B cell (primary cell): ENCODE results near the gene ADORA2A. TPM values are rescaled to one million over a fixed set of nuclear protein-coding genes. Genes with fewer than 3 reads are reported as not detected.

Source experiments
- ATAC-seq: fragments of 200-7000 bp; cut with Tn5 transposase; one replicate; pipeline ENCODE4 v1.10.0; 2021; ENCODE audit warnings: low read depth, mild to moderate bottlenecking, moderate number of reproducible peaks, moderate library complexity
- CTCF ChIA-PET: fragments of 350-600 bp; sonication (Branson Sonifier 250); formaldehyde crosslinking; loops from one replicate; lab custom pipeline; 2021; ENCODE audit warnings: antibody characterized with exemption, inconsistent platforms; lab: Charles Lee
- POLR2A ChIA-PET: fragments of 350-600 bp; sonication (Branson Sonifier 250); formaldehyde crosslinking; loops from one replicate; lab custom pipeline; 2021; ENCODE audit warnings: antibody characterized with exemption; lab: Charles Lee
- DNase-seq: peaks from one replicate; pipeline ENCODE4 v3.0.0; 2013
- H2AFZ ChIP-seq: 2 replicates; pipeline ENCODE4 v1.6.1; 2012; ENCODE audit warnings: mild to moderate bottlenecking, low read depth, low read length; ENCODE audit not compliant: insufficient read depth, poor library complexity, severe bottlenecking
- H3K27ac ChIP-seq, 2 donors: 1 replicate in 1 of 2; 2 replicates in 1 of 2; pipeline ENCODE4 v1.5.1; 2012 to 2013; ENCODE audit warnings: low read length in 2 of 2, mild to moderate bottlenecking in 2 of 2, moderate library complexity in 1 of 2
- H3K27me3 ChIP-seq, 4 experiments: fragments of 200-600 bp in 1 of 4; sonication (generic) in 1 of 4; replicated peaks in 1 of 4; 1 replicate in 2 of 4; 2 replicates in 2 of 4; pipeline versions ENCODE4 v1.6.1 to v1.7.0; 2013 to 2016; ENCODE audit warnings: low read length in 3 of 4, mild to moderate bottlenecking in 2 of 4, mixed read lengths in 1 of 4, moderate library complexity in 1 of 4; ENCODE audit not compliant: insufficient read depth in 4 of 4, control insufficient read depth in 3 of 4; ENCODE audit errors: control extremely low read depth in 1 of 4
- H3K36me3 ChIP-seq, 2 experiments: replicated peaks in 1 of 2; 1 replicate in 1 of 2; 2 replicates in 1 of 2; pipeline versions ENCODE4 v1.6.1 to v1.7.1; 2013; ENCODE audit warnings: low read length in 1 of 2; ENCODE audit not compliant: insufficient read depth in 2 of 2, control insufficient read depth in 1 of 2; ENCODE audit errors: control extremely low read depth in 1 of 2, extremely low read depth in 1 of 2
- H3K4me1 ChIP-seq, 2 donors: fragments of 200-600 bp in 1 of 2; sonication (generic) in 1 of 2; 1 replicate in 1 of 2; 2 replicates in 1 of 2; pipeline versions ENCODE4 v1.5.1 to v1.6.1; 2013 to 2017; ENCODE audit warnings: low read length in 2 of 2; ENCODE audit not compliant: control insufficient read depth in 2 of 2, insufficient read depth in 2 of 2
- H3K4me2 ChIP-seq: replicated peaks from 2 replicates; pipeline ENCODE3; 2012; ENCODE audit warnings: mild to moderate bottlenecking, low read depth, low read length; ENCODE audit not compliant: poor library complexity, severe bottlenecking
- H3K4me3 ChIP-seq, 5 experiments: fragments of 200-600 bp in 1 of 5; sonication (generic) in 1 of 5; 1 replicate in 3 of 5; 2 replicates in 2 of 5; pipeline versions ENCODE4 v1.5.1 to v1.7.0; 2011 to 2016; ENCODE audit warnings: low read length in 4 of 5, mild to moderate bottlenecking in 4 of 5, low read depth in 2 of 5, control low read depth in 1 of 5, moderate library complexity in 1 of 5; ENCODE audit not compliant: insufficient read depth in 1 of 5; ENCODE audit errors: control extremely low read depth in 1 of 5, extremely low read depth in 1 of 5
- H3K79me2 ChIP-seq: fragments of 200-600 bp; sonication (generic); one replicate; pipeline ENCODE4 v1.6.0; 2016; ENCODE audit warnings: low read length; ENCODE audit not compliant: control insufficient read depth, insufficient read depth
- H3K9ac ChIP-seq: fragments of 200-600 bp; sonication (generic); 2 replicates; pipeline ENCODE4 v1.6.1; 2017; ENCODE audit warnings: mild to moderate bottlenecking, low read length, moderate library complexity
- H3K9me3 ChIP-seq, 3 donors: one replicate each; pipeline versions ENCODE4 v1.6.1 to v1.7.1; 2013; ENCODE audit warnings: low read length in 2 of 3; ENCODE audit not compliant: control insufficient read depth in 2 of 3, insufficient read depth in 1 of 3; ENCODE audit errors: control extremely low read depth in 1 of 3
- H4K20me1 ChIP-seq: 2 replicates; pipeline ENCODE4 v1.6.0; 2012; ENCODE audit warnings: mild to moderate bottlenecking, low read length; ENCODE audit not compliant: insufficient read depth, control insufficient read depth, poor library complexity, severe bottlenecking
- H3K27ac Mint-ChIP-seq: one replicate; pipeline ENCODE4 v1.8.0; 2021; ENCODE audit warnings: mixed read lengths
- H3K27me3 Mint-ChIP-seq: one replicate; pipeline ENCODE4 v1.8.0; 2021; ENCODE audit warnings: mixed read lengths
- H3K4me1 Mint-ChIP-seq: one replicate; pipeline ENCODE4 v1.8.0; 2021; ENCODE audit warnings: mixed read lengths
- H3K4me3 Mint-ChIP-seq: one replicate; pipeline ENCODE4 v1.8.0; 2021; ENCODE audit warnings: mixed read lengths
- H3K9me3 Mint-ChIP-seq: one replicate; pipeline ENCODE4 v1.8.0; 2022; ENCODE audit warnings: mixed read lengths; ENCODE audit not compliant: insufficient read depth
- EZH2 ChIP-seq: IDR thresholded peaks from 2 replicates; pipeline ENCODE4 v1.6.1; 2012; ENCODE audit warnings: borderline replicate concordance, low read depth, mild to moderate bottlenecking, moderate library complexity, low read length; ENCODE audit not compliant: insufficient read depth, poor library complexity, severe bottlenecking
- WGBS: methylation state at CpG from one replicate; pipeline ENCODE4 v1.1.5; 2013; ENCODE audit warnings: missing lambda C conversion rate; ENCODE audit not compliant: insufficient coverage; 5-methylcytosine and 5-hydroxymethylcytosine counted together
- intact Hi-C: fragments of 100-400 bp; cut with micrococcal nuclease; formaldehyde crosslinking; loops from one replicate; pipeline ENCODE4 v1.10.0; 2022
- polyA plus RNA-seq: library from polyadenylated mRNA; depleted of rRNA; stranded (reverse); fragments of >200 nt; gene quantifications from 2 replicates; pipeline ENCODE4 v1.2.3, GENCODE V29; 2012
- total RNA-seq, 2 donors: library from RNA; stranded (reverse); fragments of 120-200 nt in 1 of 2; gene quantifications; 1 replicate in 1 of 2; 2 replicates in 1 of 2; pipeline versions ENCODE4 v1.2.3 to v1.2.4, GENCODE V29; 2013 to 2022
- TF ChIP-seq, protein P1 (sequence below): fragments of 200-600 bp; IDR thresholded peaks from one replicate; pipeline ENCODE4 v1.8.0; 2022; ENCODE audit warnings: antibody characterized with exemption, mild to moderate bottlenecking

ADORA2A gene
- total and polyA plus RNA-seq, 2 donors (not counting 1 experiment from before 2014, with no cell fraction given): 30.5 to 45.4 TPM

DNA sequence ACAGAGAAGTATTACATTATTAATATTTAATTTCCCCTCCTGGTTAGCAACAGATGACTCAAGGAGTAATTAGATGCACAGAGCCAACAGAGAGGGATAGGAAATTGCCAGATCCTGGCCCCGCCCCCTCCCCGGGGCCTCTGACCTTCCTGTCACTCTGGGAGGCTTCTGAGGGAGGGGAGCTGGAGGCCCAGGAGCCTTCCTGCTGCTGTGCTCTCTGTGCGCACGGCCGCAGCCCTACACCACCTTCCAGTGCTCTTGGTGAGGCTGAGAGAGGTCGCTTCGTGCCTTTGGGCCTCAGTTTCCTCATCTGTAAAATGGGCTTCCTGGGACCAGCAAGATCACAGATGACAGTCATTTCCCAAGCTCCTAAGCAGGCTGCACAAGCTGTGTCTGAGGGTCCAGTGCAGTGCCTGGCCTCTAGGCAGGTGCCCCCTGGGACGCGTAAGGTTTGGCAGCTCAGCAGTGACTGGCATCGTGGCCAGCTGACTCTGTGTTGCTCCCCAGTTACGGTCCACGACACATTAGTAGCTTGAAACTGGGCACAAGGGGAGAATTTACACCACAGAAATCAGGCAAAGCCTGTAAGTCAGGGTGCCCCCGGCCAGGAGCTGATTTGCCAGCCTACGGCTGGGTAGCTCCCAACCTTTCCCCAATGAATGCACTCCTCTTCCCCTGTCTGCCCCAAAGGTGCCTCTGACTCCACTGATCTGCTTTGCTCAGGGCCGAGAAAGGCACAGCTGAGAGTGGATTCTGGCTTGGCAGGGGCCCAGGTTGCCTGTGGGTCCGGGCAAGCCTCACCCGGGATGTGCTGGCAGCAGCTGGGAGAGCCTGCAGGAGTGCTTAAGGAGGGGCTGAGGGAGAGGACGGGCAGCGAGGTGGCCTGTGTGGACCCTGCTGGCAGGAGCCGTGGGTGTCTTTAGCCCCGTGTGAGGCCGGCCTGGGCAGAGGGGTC lies 2.3 kb downstream of the ADORA2A start:
- Mint-ChIP-seq H3K4me1 (peaks cover 96% of the 10 kb centered on the region), H3K27me3 (no peaks in the 10 kb centered on the region), H3K27ac (peak overlapping the region; percentile 99), H3K9me3 (no peaks in the 10 kb centered on the region), H3K4me3 (peak overlapping the region; percentile 83)
- 84% methylated on average over 21 of the region's 22 CpGs for WGBS
- ChIA-PET POLR2A (no interaction called here), CTCF (interaction anchor here (0.8 to 1.8 kb wide), 4 partner anchors 8 to 92 kb away, joined by 3 to 5 read pairs (median 4); no protein-coding TSS in a partner anchor)
- Histone ChIP-seq H2AFZ (no peak overlapping the region), H3K9ac (peak overlapping the region; percentile 66), H3K9me3 (no peaks in the 10 kb centered on the region), H3K27me3 (no peaks in the 10 kb centered on the region), H4K20me1 (no peaks in the 10 kb centered on the region), H3K36me3 (peaks cover 0 to 9% of the 10 kb centered on the region in 2 experiments), H3K4me3 (peak overlapping the region in 3 of 5 experiments; percentile 32 to 67 (median 66)), H3K4me2 (peak overlapping the region; percentile 84), H3K79me2 (peaks cover 91% of the 10 kb centered on the region), H3K27ac (peak overlapping the region; percentile 98 to 99), H3K4me1 (peaks cover 91 to 100% of the 10 kb centered on the region in 2 donors)
- no peak for ATAC-seq
- DNase-seq: peak; percentile 40
- TF ChIP-seq, protein P1, sequence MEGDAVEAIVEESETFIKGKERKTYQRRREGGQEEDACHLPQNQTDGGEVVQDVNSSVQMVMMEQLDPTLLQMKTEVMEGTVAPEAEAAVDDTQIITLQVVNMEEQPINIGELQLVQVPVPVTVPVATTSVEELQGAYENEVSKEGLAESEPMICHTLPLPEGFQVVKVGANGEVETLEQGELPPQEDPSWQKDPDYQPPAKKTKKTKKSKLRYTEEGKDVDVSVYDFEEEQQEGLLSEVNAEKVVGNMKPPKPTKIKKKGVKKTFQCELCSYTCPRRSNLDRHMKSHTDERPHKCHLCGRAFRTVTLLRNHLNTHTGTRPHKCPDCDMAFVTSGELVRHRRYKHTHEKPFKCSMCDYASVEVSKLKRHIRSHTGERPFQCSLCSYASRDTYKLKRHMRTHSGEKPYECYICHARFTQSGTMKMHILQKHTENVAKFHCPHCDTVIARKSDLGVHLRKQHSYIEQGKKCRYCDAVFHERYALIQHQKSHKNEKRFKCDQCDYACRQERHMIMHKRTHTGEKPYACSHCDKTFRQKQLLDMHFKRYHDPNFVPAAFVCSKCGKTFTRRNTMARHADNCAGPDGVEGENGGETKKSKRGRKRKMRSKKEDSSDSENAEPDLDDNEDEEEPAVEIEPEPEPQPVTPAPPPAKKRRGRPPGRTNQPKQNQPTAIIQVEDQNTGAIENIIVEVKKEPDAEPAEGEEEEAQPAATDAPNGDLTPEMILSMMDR: no peak
- TF ChIP-seq EZH2: no peak
- intact Hi-C loops: loop anchor here (10.0 kb wide), 2 partner anchors 595 to 1135 kb away; partner anchors contain the start of genes DERL3 and GRK3
